CD4-positive, alpha-beta T cell treated with Interleukin-1 beta for 1 hour (primary cell): ENCODE results near the gene PACSIN3.
"Not testable (repeated sequence)": the region's sequence is repeated elsewhere in the genome, so short reads cannot be mapped to it uniquely, and the experiment has no call there.

Experiments
- DNase-seq, 2 donors: peaks; one replicate each; pipeline ENCODE4 v3.0.0-alpha.2; 2020 to 2022

Gene PACSIN3

GRCh38 chr11:47186076-47186699 is at the start of gene PACSIN3:
PACSIN3 (minus strand) TSS chr11:47186434; CDS start chr11:47182727, 3,707 bp downstream.
- peak; percentile 24 to 41 for DNase-seq

GRCh38 chr11:47235163-47235562 is 48.9 kb upstream of the PACSIN3 start:
- DNase-seq, result no peak

- DNase-seq, result peak; percentile 77 to 81
Observed at GRCh38 chr11:47234669-47235100, 48.5 kb upstream of the PACSIN3 start.

- peak; percentile 4 to 36 for DNase-seq
Observed at GRCh38 chr11:47233989-47234668, 47.9 kb upstream of the PACSIN3 start.

GRCh38 chr11:47233051-47233450 is 46.8 kb upstream of the PACSIN3 start:
- DNase-seq, result no peak

GRCh38 chr11:47229161-47229560 is 42.9 kb upstream of the PACSIN3 start:
- no peak for DNase-seq

GRCh38 chr11:47225552-47226400 is 39.5 kb upstream of the PACSIN3 start:
- no peak for DNase-seq

GRCh38 chr11:47222696-47223095 is 36.5 kb upstream of the PACSIN3 start:
- no peak for DNase-seq

GRCh38 chr11:47220401-47220821 is 34.2 kb upstream of the PACSIN3 start:
- no peak for DNase-seq

GRCh38 chr11:47216121-47216798 is 30.0 kb upstream of the PACSIN3 start:
- DNase-seq, result peak; percentile 27 to 40

- DNase-seq, result no peak
Observed at GRCh38 chr11:47215366-47215910, 29.2 kb upstream of the PACSIN3 start.

GRCh38 chr11:47213950-47214565 is 27.8 kb upstream of the PACSIN3 start:
- DNase-seq, result peak; percentile 85 to 86

- no peak for DNase-seq
Observed at GRCh38 chr11:47212938-47213337, 26.7 kb upstream of the PACSIN3 start.

GRCh38 chr11:47208628-47209027 is 22.4 kb upstream of the PACSIN3 start:
- no peak for DNase-seq

- DNase-seq, result not testable (repeated sequence)
Observed at GRCh38 chr11:47208008-47208552, 21.8 kb upstream of the PACSIN3 start.

GRCh38 chr11:47207459-47207858 is 21.2 kb upstream of the PACSIN3 start:
- DNase-seq, result no peak

- DNase-seq, result not testable (repeated sequence)
Observed at GRCh38 chr11:47206577-47206976, 20.3 kb upstream of the PACSIN3 start.

- no peak for DNase-seq
Observed at GRCh38 chr11:47204637-47204989, 18.4 kb upstream of the PACSIN3 start.

- no peak for DNase-seq
Observed at GRCh38 chr11:47202576-47202975, 16.3 kb upstream of the PACSIN3 start.

- DNase-seq, result no peak
Observed at GRCh38 chr11:47201015-47201414, 14.8 kb upstream of the PACSIN3 start.

- not testable (repeated sequence) for DNase-seq
Observed at GRCh38 chr11:47198161-47198560, 11.9 kb upstream of the PACSIN3 start.

- no peak for DNase-seq
Observed at GRCh38 chr11:47192111-47192510, 5.9 kb upstream of the PACSIN3 start.
